OCI-LY3 (cell line): Measurements from ENCODE around the gene SRCAP.

ENCODE experiments used
- H2AFZ ChIP-seq: fragments of 200-600, 300-600 bp; shearing (Covaris generic); 2 replicates; pipeline ENCODE4 v1.6.0; 2014; ENCODE audit warnings: antibody characterized with exemption, low read depth, low read length
- H3K27ac ChIP-seq: fragments of 200-600, 300-600 bp; sonication (generic); 2 replicates; pipeline ENCODE4 v1.5.1; 2014; ENCODE audit warnings: mild to moderate bottlenecking, low read length, moderate library complexity, mixed read lengths
- H3K27me3 ChIP-seq: fragments of 200-600, 300-600 bp; sonication (generic); 2 replicates; pipeline ENCODE4 v1.6.1; 2014; ENCODE audit warnings: low read depth, low read length, mixed read lengths
- H3K36me3 ChIP-seq: fragments of 200-600, 300-600 bp; sonication (generic); replicated peaks from 2 replicates; pipeline ENCODE3; 2014; ENCODE audit warnings: low read depth, low read length, mixed read lengths
- H3K4me1 ChIP-seq: fragments of 300-600, 200-600 bp; sonication (generic); 2 replicates; pipeline ENCODE4 v1.6.1; 2014; ENCODE audit warnings: low read length, mixed read lengths
- H3K4me2 ChIP-seq: fragments of 200-600, 300-600 bp; sonication (generic); 2 replicates; pipeline ENCODE4 v1.6.1; 2014; ENCODE audit warnings: low read length, mixed read lengths
- H3K4me3 ChIP-seq: fragments of 300-600, 200-600 bp; sonication (generic); 2 replicates; pipeline ENCODE4 v1.5.1; 2014; ENCODE audit warnings: antibody characterized with exemption, mild to moderate bottlenecking, low read length, moderate library complexity
- H3K79me2 ChIP-seq: fragments of 300-600, 200-600 bp; shearing (Covaris generic); 2 replicates; pipeline ENCODE4 v1.6.1; 2014; ENCODE audit warnings: mild to moderate bottlenecking, low read length, mixed read lengths
- H3K9ac ChIP-seq: fragments of 300-600, 200-600 bp; shearing (Covaris generic); 2 replicates; pipeline ENCODE4 v1.6.0; 2014; ENCODE audit warnings: mild to moderate bottlenecking, low read length, moderate library complexity
- H3K9me3 ChIP-seq: fragments of 200-600, 300-600 bp; shearing (Covaris generic); 2 replicates; pipeline ENCODE4 v1.6.1; 2014; ENCODE audit warnings: low read length, mixed read lengths; ENCODE audit not compliant: insufficient read depth
- H4K20me1 ChIP-seq: fragments of 200-600, 300-600 bp; sonication (generic); 2 replicates; pipeline ENCODE4 v1.6.1; 2016; ENCODE audit warnings: low read length, mixed read lengths; ENCODE audit not compliant: insufficient read depth
- EZH2phosphoT487 ChIP-seq: fragments of 200-600 bp; shearing (Covaris generic); IDR thresholded peaks from 2 replicates; pipeline ENCODE4 v1.6.1; 2018; ENCODE audit warnings: antibody characterized with exemption, mixed run types, low read depth
- TF ChIP-seq, protein P1 (sequence below): fragments of 200-600, 300-600 bp; sonication (generic); IDR thresholded peaks from 2 replicates; pipeline ENCODE4 v1.5.1; 2014; ENCODE audit warnings: antibody characterized with exemption, low read length, low read depth

Gene SRCAP

DNA sequence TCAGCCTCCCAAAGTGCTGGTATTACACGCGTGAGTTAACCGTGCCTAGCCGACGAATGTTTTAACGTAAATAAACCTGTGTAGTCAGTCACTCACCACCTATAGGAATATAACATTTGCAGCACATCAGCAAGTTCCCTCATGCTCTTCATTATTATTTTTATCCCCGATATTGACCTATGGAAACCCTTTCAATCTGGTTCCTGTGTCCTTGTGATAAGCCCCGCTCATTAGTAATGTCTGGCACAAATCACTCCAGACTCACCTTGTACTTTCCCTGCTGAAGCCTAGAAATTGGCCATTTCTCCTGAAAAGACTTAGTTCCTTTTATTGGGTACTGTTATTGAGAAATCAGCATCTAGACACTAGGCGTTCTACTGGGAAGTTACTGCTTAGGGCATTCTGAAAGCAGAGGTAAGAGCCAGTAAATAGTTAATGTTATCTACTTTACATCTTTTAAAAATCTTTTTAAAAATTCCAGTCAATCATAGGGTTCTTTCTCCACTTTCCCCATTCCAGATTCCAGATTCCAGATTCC is 47.7 kb downstream of the SRCAP start:
- Histone ChIP-seq H3K27me3 (no peaks in the 10 kb centered on the region), H4K20me1 (no peaks in the 10 kb centered on the region), H3K9ac (no peak overlapping the region), H3K79me2 (peaks cover 23% of the 10 kb centered on the region), H3K27ac (no peak overlapping the region), H3K9me3 (no peaks in the 10 kb centered on the region), H2AFZ (no peak overlapping the region), H3K4me3 (no peak overlapping the region), H3K4me1 (peaks cover 5% of the 10 kb centered on the region), H3K4me2 (no peak overlapping the region), H3K36me3 (peaks cover 24% of the 10 kb centered on the region)
- no peak for TF ChIP-seq EZH2phosphoT487
- TF ChIP-seq, protein P1, sequence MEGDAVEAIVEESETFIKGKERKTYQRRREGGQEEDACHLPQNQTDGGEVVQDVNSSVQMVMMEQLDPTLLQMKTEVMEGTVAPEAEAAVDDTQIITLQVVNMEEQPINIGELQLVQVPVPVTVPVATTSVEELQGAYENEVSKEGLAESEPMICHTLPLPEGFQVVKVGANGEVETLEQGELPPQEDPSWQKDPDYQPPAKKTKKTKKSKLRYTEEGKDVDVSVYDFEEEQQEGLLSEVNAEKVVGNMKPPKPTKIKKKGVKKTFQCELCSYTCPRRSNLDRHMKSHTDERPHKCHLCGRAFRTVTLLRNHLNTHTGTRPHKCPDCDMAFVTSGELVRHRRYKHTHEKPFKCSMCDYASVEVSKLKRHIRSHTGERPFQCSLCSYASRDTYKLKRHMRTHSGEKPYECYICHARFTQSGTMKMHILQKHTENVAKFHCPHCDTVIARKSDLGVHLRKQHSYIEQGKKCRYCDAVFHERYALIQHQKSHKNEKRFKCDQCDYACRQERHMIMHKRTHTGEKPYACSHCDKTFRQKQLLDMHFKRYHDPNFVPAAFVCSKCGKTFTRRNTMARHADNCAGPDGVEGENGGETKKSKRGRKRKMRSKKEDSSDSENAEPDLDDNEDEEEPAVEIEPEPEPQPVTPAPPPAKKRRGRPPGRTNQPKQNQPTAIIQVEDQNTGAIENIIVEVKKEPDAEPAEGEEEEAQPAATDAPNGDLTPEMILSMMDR: no peak

DNA sequence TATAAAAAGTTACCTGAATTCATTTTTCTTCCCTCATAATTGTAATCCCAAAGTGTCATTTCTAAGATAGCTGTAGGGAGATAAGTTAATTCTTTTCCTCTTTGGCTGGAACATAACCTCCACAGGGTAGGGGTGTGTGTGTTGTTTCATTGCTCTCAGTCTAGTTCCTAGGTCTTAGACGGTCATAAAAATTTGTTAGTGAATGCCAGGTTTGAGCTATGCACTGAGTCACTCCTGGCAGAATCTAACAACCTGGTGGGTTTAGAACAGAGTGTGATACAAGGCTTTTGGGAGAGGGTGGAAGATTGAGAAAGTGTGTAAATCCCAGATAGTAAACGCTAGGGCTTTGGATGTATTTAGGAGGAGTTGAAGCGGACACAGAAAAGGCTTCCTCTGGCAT is 48.4 kb downstream of the SRCAP start:
- Histone ChIP-seq H3K79me2 (peaks cover 23% of the 10 kb centered on the region), H3K27me3 (no peaks in the 10 kb centered on the region), H4K20me1 (no peaks in the 10 kb centered on the region), H2AFZ (0 out of 2 replicates have a peak overlapping the region, but pooled peaks have one; percentile 46), H3K27ac (0 out of 2 replicates have a peak overlapping the region, but pooled peaks have one; percentile 28), H3K4me3 (peak overlapping the region; percentile 83), H3K9ac (peak overlapping the region; percentile 68; the same call in 1 of the 2 replicates), H3K4me2 (peak overlapping the region; percentile 76), H3K4me1 (peaks cover 5% of the 10 kb centered on the region), H3K9me3 (no peaks in the 10 kb centered on the region), H3K36me3 (peaks cover 20% of the 10 kb centered on the region)
- TF ChIP-seq EZH2phosphoT487: no peak
- TF ChIP-seq, protein P1: no peak

DNA sequence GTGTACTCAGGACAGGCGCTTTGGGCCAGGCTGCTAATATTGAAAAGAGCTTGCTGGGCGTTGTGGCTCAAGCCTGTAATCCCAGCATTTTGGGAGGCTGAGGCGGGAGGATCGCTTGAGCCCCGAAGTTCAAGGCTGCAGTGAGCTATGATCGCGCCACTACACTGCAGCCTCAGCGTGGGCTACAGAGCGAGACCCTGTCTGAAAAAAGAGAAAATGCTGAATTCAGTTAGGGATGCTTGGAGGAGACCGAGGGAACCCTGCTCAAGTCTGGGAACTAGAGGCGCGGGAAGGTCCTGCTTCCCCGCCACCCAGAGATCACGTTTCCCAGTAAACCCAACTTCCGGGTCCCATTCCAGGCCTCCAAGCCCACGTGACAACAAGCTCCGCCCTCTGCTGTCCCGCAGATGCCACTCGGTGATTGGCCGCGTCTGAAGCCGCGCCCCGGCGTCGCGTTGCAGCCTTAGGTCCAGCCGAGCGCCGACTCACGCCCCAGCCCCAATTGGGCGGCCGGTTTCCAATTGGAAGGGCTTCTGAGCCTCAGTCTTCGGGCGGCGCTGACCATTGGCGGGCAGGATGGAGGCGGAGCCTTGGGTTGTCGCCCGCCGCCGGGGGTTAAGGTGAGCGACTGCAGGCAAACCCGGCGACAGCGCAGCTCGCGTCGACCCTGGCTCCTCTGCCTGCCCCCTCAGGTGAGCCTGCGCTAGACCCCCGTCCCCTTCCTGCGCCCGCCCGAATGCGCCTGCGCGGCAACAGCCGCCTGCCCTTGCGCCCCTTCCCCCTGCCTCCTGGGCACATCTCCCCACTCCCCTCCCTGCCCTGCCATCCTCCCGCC is 49.0 kb downstream of the SRCAP start, which contains the start of gene PHKG2:
PHKG2 (plus strand) TSS at position 627 of the 835 bp plus-strand sequence. CDS start 396 bp downstream, outside the sequence.
- Histone ChIP-seq H3K9ac (peak within 1 kb of the TSS; percentile 68), H3K36me3 (peaks cover 20% of the 10 kb centered on the region), H2AFZ (peak within 1 kb of the TSS; percentile 46; the same call in 1 of the 2 replicates), H3K4me3 (peak within 1 kb of the TSS; percentile 83), H3K79me2 (peaks cover 23% of the 10 kb centered on the region), H3K9me3 (no peaks in the 10 kb centered on the region), H3K27me3 (no peaks in the 10 kb centered on the region), H3K4me2 (peak within 1 kb of the TSS; percentile 76), H4K20me1 (no peaks in the 10 kb centered on the region), H3K27ac (peak within 1 kb of the TSS; percentile 28; the same call in 1 of the 2 replicates), H3K4me1 (peaks cover 5% of the 10 kb centered on the region)
- TF ChIP-seq, protein P1: no peak
- no peak for TF ChIP-seq EZH2phosphoT487
